H9 (cell line): ENCODE results near the gene METTL21A. TPM values are rescaled to one million over a fixed set of nuclear protein-coding genes. Genes with fewer than 3 reads are reported as not detected.

ENCODE experiments used
- DNase-seq: peaks from one replicate; pipeline ENCODE4 v3.0.0-alpha.2; 2017
- H2AFZ ChIP-seq: one replicate; pipeline ENCODE4 v1.6.1; 2013; ENCODE audit warnings: mild to moderate bottlenecking, low read length, control low read depth, moderate library complexity
- H2AK5ac ChIP-seq: 2 replicates; pipeline ENCODE4 v1.6.1; 2013; ENCODE audit warnings: low read length, control low read depth, mixed read lengths; ENCODE audit not compliant: insufficient read length
- H2BK120ac ChIP-seq: one replicate; pipeline ENCODE4 v1.6.1; 2013; ENCODE audit warnings: low read depth, mild to moderate bottlenecking, low read length, control low read depth, inconsistent platforms; ENCODE audit not compliant: poor library complexity, severe bottlenecking
- H2BK12ac ChIP-seq: 2 replicates; pipeline ENCODE4 v1.6.1; 2013; ENCODE audit warnings: low read length, control low read depth, mixed read lengths, low read depth; ENCODE audit not compliant: insufficient read length
- H2BK15ac ChIP-seq: 2 replicates; pipeline ENCODE4 v1.6.1; 2013; ENCODE audit warnings: low read depth, low read length, control low read depth
- H2BK20ac ChIP-seq: one replicate; pipeline ENCODE4 v1.6.1; 2013; ENCODE audit warnings: low read depth, mild to moderate bottlenecking, low read length, control low read depth, inconsistent platforms; ENCODE audit not compliant: poor library complexity, severe bottlenecking
- H2BK5ac ChIP-seq: 2 replicates; pipeline ENCODE4 v1.6.1; 2013; ENCODE audit warnings: low read length, control low read depth, mixed read lengths; ENCODE audit not compliant: insufficient read length
- H3K14ac ChIP-seq: 2 replicates; pipeline ENCODE4 v1.6.1; 2013; ENCODE audit warnings: low read length, control low read depth; ENCODE audit not compliant: insufficient read depth
- H3K18ac ChIP-seq: 2 replicates; pipeline ENCODE4 v1.6.1; 2013; ENCODE audit warnings: low read depth, mild to moderate bottlenecking, mixed read lengths, low read length, control low read depth; ENCODE audit not compliant: insufficient read length
- H3K23ac ChIP-seq: 2 replicates; pipeline ENCODE4 v1.6.1; 2013; ENCODE audit warnings: low read length, control low read depth, mixed read lengths, low read depth; ENCODE audit not compliant: insufficient read length
- H3K23me2 ChIP-seq: 2 replicates; pipeline ENCODE4 v1.6.1; 2013; ENCODE audit warnings: low read depth, mild to moderate bottlenecking, mixed read lengths, low read length, control low read depth; ENCODE audit not compliant: insufficient read length, poor library complexity, severe bottlenecking
- H3K27ac ChIP-seq: 2 replicates; pipeline ENCODE4 v1.5.1; 2013; ENCODE audit warnings: low read length, control low read depth, mixed read lengths, low read depth; ENCODE audit not compliant: insufficient read length
- H3K27me3 ChIP-seq: 2 replicates; pipeline ENCODE4 v1.6.1; 2013; ENCODE audit warnings: low read length, control low read depth, inconsistent platforms; ENCODE audit not compliant: insufficient read depth
- H3K4ac ChIP-seq: 2 replicates; pipeline ENCODE4 v1.6.1; 2013; ENCODE audit warnings: low read depth, mild to moderate bottlenecking, control low read depth, inconsistent platforms, low read length, moderate library complexity
- H3K4me1 ChIP-seq: 2 replicates; pipeline ENCODE4 v1.6.1; 2013; ENCODE audit warnings: low read length, control low read depth, inconsistent platforms; ENCODE audit not compliant: insufficient read depth
- H3K4me2 ChIP-seq: 2 replicates; pipeline ENCODE4 v1.6.1; 2013; ENCODE audit warnings: low read length, control low read depth, mixed read lengths; ENCODE audit not compliant: insufficient read length, insufficient read depth
- H3K56ac ChIP-seq: 2 replicates; pipeline ENCODE4 v1.6.1; 2013; ENCODE audit warnings: low read depth, mild to moderate bottlenecking, mixed read lengths, low read length, control low read depth; ENCODE audit not compliant: insufficient read length
- H3K79me1 ChIP-seq: 2 replicates; pipeline ENCODE4 v1.6.1; 2013; ENCODE audit warnings: low read depth, mild to moderate bottlenecking, moderate library complexity, low read length, control low read depth, inconsistent platforms; ENCODE audit not compliant: insufficient read depth, poor library complexity, severe bottlenecking
- H3K79me2 ChIP-seq: 2 replicates; pipeline ENCODE4 v1.6.1; 2013; ENCODE audit warnings: low read length, control low read depth, inconsistent platforms; ENCODE audit not compliant: insufficient read depth
- H3K9ac ChIP-seq: 2 replicates; pipeline ENCODE4 v1.6.1; 2013; ENCODE audit warnings: low read length, control low read depth, mixed read lengths; ENCODE audit not compliant: insufficient read length; ENCODE audit errors: extremely low read depth
- H3K9me3 ChIP-seq: one replicate; pipeline ENCODE4 v1.6.1; 2013; ENCODE audit warnings: low read depth, low read length, inconsistent platforms; ENCODE audit not compliant: control insufficient read depth
- H3T11ph ChIP-seq: one replicate; pipeline ENCODE4 v1.6.1; 2013; ENCODE audit warnings: mild to moderate bottlenecking, low read length, control low read depth, inconsistent platforms
- H4K20me1 ChIP-seq: one replicate; pipeline ENCODE4 v1.6.1; 2013; ENCODE audit not compliant: control insufficient read depth, insufficient read length, insufficient read depth
- H4K5ac ChIP-seq: 2 replicates; pipeline ENCODE4 v1.6.1; 2013; ENCODE audit warnings: low read depth, mild to moderate bottlenecking, mixed read lengths, low read length, control low read depth; ENCODE audit not compliant: insufficient read length
- H4K8ac ChIP-seq: replicated peaks from 2 replicates; pipeline ENCODE4 v1.6.1; 2013; ENCODE audit warnings: low read length, control low read depth, mixed read lengths, low read depth; ENCODE audit not compliant: insufficient read length
- H4K91ac ChIP-seq: 2 replicates; pipeline ENCODE4 v1.6.1; 2013; ENCODE audit warnings: low read depth, mild to moderate bottlenecking, moderate library complexity, mixed read lengths, low read length, control low read depth; ENCODE audit not compliant: insufficient read length
- H3K27ac Mint-ChIP-seq, 3 experiments: 2 replicates in 2 of 3; 3 replicates in 1 of 3; pipeline ENCODE4 v1.8.0; 2020 to 2021; ENCODE audit warnings: mixed read lengths in 3 of 3, mild to moderate bottlenecking in 1 of 3, moderate library complexity in 1 of 3
- H3K27me3 Mint-ChIP-seq: 2 replicates; pipeline ENCODE4 v1.8.0; 2021; ENCODE audit warnings: low read depth, mild to moderate bottlenecking, moderate library complexity, mixed read lengths
- H3K36me3 Mint-ChIP-seq, 3 experiments: 2 replicates in 2 of 3; 3 replicates in 1 of 3; pipeline ENCODE4 v1.8.0; 2020 to 2021; ENCODE audit warnings: low read depth in 3 of 3, mixed read lengths in 3 of 3; ENCODE audit not compliant: insufficient read depth in 1 of 3
- H3K4me1 Mint-ChIP-seq, 2 experiments: 2 replicates each; pipeline ENCODE4 v1.8.0; 2020; ENCODE audit warnings: mixed read lengths in 2 of 2
- H3K4me3 Mint-ChIP-seq, 2 experiments: 2 replicates in 1 of 2; 3 replicates in 1 of 2; pipeline ENCODE4 v1.8.0; 2020 to 2021; ENCODE audit warnings: mild to moderate bottlenecking in 2 of 2, mixed read lengths in 2 of 2, moderate library complexity in 1 of 2
- H3K9me3 Mint-ChIP-seq, 2 experiments: 2 replicates in 1 of 2; 3 replicates in 1 of 2; pipeline ENCODE4 v1.8.0; 2020; ENCODE audit warnings: mild to moderate bottlenecking in 2 of 2, mixed read lengths in 2 of 2, moderate library complexity in 1 of 2
- CTCF ChIP-seq: fragments of 200-600 bp; sonication (generic); conservative IDR thresholded peaks from 3 replicates; pipeline ENCODE4 v1.8.0; 2021; ENCODE audit warnings: antibody characterized with exemption, mild to moderate bottlenecking
- total RNA-seq: library from RNA; stranded (reverse); gene quantifications from 2 replicates; pipeline ENCODE4 v1.2.1, GENCODE V29; 2021

Gene METTL21A
- total RNA-seq, 1 experiment from 2014 or later = 65.9 TPM

DNA sequence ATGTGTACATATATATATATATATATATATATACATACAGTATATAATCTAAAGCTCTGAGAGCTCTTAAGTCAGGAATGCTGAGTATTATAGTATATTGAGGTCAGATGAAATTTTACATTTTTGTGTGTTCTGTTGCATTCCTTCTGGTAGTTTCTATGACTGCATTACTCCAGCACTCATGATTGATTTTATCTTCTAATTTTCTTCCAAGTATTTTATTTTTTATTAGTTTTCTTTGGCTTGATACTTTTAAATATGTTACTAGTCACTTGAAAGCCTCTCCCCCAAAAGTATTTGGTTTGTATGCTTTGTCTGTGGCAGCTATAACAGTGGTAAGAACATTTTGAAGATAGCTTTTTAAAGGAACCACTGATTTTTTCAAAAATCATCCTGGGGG is 25.0 kb downstream of the METTL21A start:
- Histone ChIP-seq H4K5ac (no peak overlapping the region), H3K56ac (no peak overlapping the region), H2BK12ac (no peak overlapping the region), H3K79me2 (no peaks in the 10 kb centered on the region), H3K4ac (no peak overlapping the region), H3K4me1 (no peaks in the 10 kb centered on the region), H3K23ac (no peak overlapping the region), H2AK5ac (no peak overlapping the region), H2BK5ac (no peak overlapping the region), H2AFZ (no peak overlapping the region), H3K18ac (no peak overlapping the region), H3K23me2 (no peaks in the 10 kb centered on the region), H3K27me3 (no peaks in the 10 kb centered on the region), H4K20me1 (no peaks in the 10 kb centered on the region), H2BK20ac (no peak overlapping the region), H3K14ac (no peak overlapping the region), H3K9ac (no peak overlapping the region), H4K8ac (no peak overlapping the region), H2BK120ac (no peak overlapping the region), H3K79me1 (no peaks in the 10 kb centered on the region), H3K4me2 (no peak overlapping the region), H4K91ac (no peak overlapping the region), H3T11ph (no peak overlapping the region), H3K9me3 (no peaks in the 10 kb centered on the region), H2BK15ac (no peak overlapping the region), H3K27ac (no peak overlapping the region)
- no peak overlapping the region; a peak in 1 of 7 replicates for H3K27ac Mint-ChIP-seq
- H3K4me1 Mint-ChIP-seq = no peaks in the 10 kb centered on the region
- no peak overlapping the region for H3K4me3 Mint-ChIP-seq
- TF ChIP-seq CTCF = no peak
- peaks cover 0 to 29% (median 28%) of the 10 kb centered on the region in 3 experiments; a peak in 5 of 7 replicates for H3K36me3 Mint-ChIP-seq
- H3K9me3 Mint-ChIP-seq = no peaks in the 10 kb centered on the region
- no peak for DNase-seq
- H3K27me3 Mint-ChIP-seq = no peaks in the 10 kb centered on the region
